A549 (cell line): ENCODE data around the gene RAD51B.

Source experiments
- BHLHE40 ChIP-seq: IDR thresholded peaks from 2 replicates; pipeline ENCODE4 v1.6.1; 2012; ENCODE audit warnings: low read depth, low read length, inconsistent platforms
- CEBPB ChIP-seq, 2 experiments: fragments of >200 bp in 1 of 2; sonication (Bioruptor Twin) in 1 of 2; formaldehyde crosslinking in 1 of 2; IDR thresholded peaks; 2 replicates each; pipeline ENCODE4 v1.6.1; 2012 to 2016
- CHD4 ChIP-seq: fragments of 200-600 bp; sonication (generic); IDR thresholded peaks from 2 replicates; pipeline ENCODE4 v1.6.1; 2016; ENCODE audit warnings: antibody characterized with exemption, mild to moderate bottlenecking, borderline replicate concordance
- CTCF ChIP-seq: fragments of >200 bp; sonication (Bioruptor Twin); formaldehyde crosslinking; IDR thresholded peaks from 3 replicates; pipeline ENCODE4 v1.5.1; 2016
- ESRRA ChIP-seq: fragments of 150-350 bp; IDR thresholded peaks from 2 replicates; pipeline ENCODE4 v1.6.1; 2014; ENCODE audit warnings: mild to moderate bottlenecking, low read length, borderline replicate concordance
- POLR2A ChIP-seq: IDR thresholded peaks from 2 replicates; pipeline ENCODE4 v1.6.1; 2012; ENCODE audit warnings: mild to moderate bottlenecking, low read length
- RAD21 ChIP-seq, 2 experiments: fragments of >200 bp in 1 of 2; sonication (Bioruptor Twin) in 1 of 2; formaldehyde crosslinking in 1 of 2; IDR thresholded peaks in 1 of 2; conservative IDR thresholded peaks in 1 of 2; 2 replicates in 1 of 2; 3 replicates in 1 of 2; pipeline ENCODE4 v1.6.1; 2012 to 2018; ENCODE audit warnings: inconsistent platforms in 1 of 2
- RNF2 ChIP-seq: fragments of 200-600 bp; sonication (generic); IDR thresholded peaks from 2 replicates; pipeline ENCODE4 v1.6.1; 2016; ENCODE audit warnings: low read depth, mild to moderate bottlenecking, antibody characterized with exemption, moderate library complexity, borderline replicate concordance

- TF ChIP-seq CTCF (no peak), POLR2A (no peak), CHD4 (no peak), BHLHE40 (no peak), RAD21 (conservative IDR thresholded peaks at IDR 0.05 in 1 of 2, IDR thresholded peaks at IDR 0.05 in 1 of 2) (no peak), ESRRA (no peak), RNF2 (no peak), CEBPB (IDR thresholded peaks at IDR 0.05) (no peak)
Observed at GRCh38 chr14:68630081-68630571, 810.5 kb downstream of the RAD51B start.
